K562 (cell line): Measurements from ENCODE around the gene TMSB4X. TPM values are rescaled to one million over a fixed set of nuclear protein-coding genes. Genes with fewer than 3 reads are reported as not detected.

Experiments used
- ARID1B ChIP-seq: fragments of 450-650 bp; IDR thresholded peaks from 2 replicates; pipeline ENCODE4 v1.6.1; 2016; ENCODE audit warnings: antibody characterized with exemption, mild to moderate bottlenecking, inconsistent platforms
- ARID2 ChIP-seq: fragments of 450-650 bp; IDR thresholded peaks from 2 replicates; pipeline ENCODE4 v1.6.1; 2017; ENCODE audit warnings: antibody characterized with exemption, mild to moderate bottlenecking
- DEAF1 ChIP-seq: fragments of 450-650 bp; formaldehyde crosslinking; IDR thresholded peaks from 2 replicates; pipeline ENCODE4 v1.4.0; 2020; ENCODE audit warnings: mild to moderate bottlenecking, moderate library complexity
- E2F8 ChIP-seq: fragments of 450-650 bp; IDR thresholded peaks from 2 replicates; pipeline ENCODE4 v1.7.1; 2018; ENCODE audit warnings: mild to moderate bottlenecking, low read depth; ENCODE audit not compliant: partially characterized antibody
- ELF1 ChIP-seq: fragments of 200-800 bp; sonication (Bioruptor generic); IDR thresholded peaks from 2 replicates; pipeline ENCODE4 v1.6.1; 2016; ENCODE audit warnings: missing genetic modification characterization, missing compliant biosample characterization
- MAX ChIP-seq: sonication (generic); formaldehyde crosslinking; IDR thresholded peaks from 2 replicates; pipeline ENCODE4 v1.9.0; 2022; ENCODE audit warnings: mild to moderate bottlenecking, missing genetic modification reagents
- MCM2 ChIP-seq: fragments of 450-650 bp; IDR thresholded peaks from 2 replicates; pipeline ENCODE4 v1.6.1; 2017; ENCODE audit warnings: low read depth, mild to moderate bottlenecking
- MTA3 ChIP-seq: fragments of 450-650 bp; formaldehyde crosslinking; IDR thresholded peaks from 2 replicates; pipeline ENCODE4 v1.6.1; 2017; ENCODE audit warnings: mild to moderate bottlenecking, borderline replicate concordance
- NR2C1 ChIP-seq, 2 experiments: fragments of 450-650 bp; IDR thresholded peaks; 2 replicates each; pipeline ENCODE4 v1.6.1; 2017; ENCODE audit warnings: mild to moderate bottlenecking in 2 of 2, antibody characterized with exemption in 1 of 2, inconsistent platforms in 1 of 2, missing compliant biosample characterization in 1 of 2, missing genetic modification characterization in 1 of 2
- POLR2H ChIP-seq: IDR thresholded peaks from 2 replicates; pipeline ENCODE4 v1.6.1; 2016; ENCODE audit warnings: missing genetic modification characterization, low read depth, mild to moderate bottlenecking, control low read depth, missing compliant biosample characterization, moderate library complexity
- PRDM10 ChIP-seq: fragments of 450-650 bp; IDR thresholded peaks from 2 replicates; pipeline ENCODE4 v1.6.1; 2018; ENCODE audit not compliant: partially characterized antibody
- TFAP4 ChIP-seq: sonication (generic); formaldehyde crosslinking; IDR thresholded peaks from 2 replicates; pipeline ENCODE4 v1.8.0; 2022; ENCODE audit warnings: missing genetic modification reagents, mild to moderate bottlenecking, moderate library complexity, borderline replicate concordance
- ZNF696 ChIP-seq: fragments of 250-450 bp; sonication (Bioruptor Pico); conservative IDR thresholded peaks from 2 replicates; pipeline ENCODE4 v1.4.0; 2020; ENCODE audit warnings: mild to moderate bottlenecking, moderate library complexity
- polyA plus RNA-seq, 8 experiments: library from polyadenylated mRNA; depleted of rRNA in 4 of 8; stranded (reverse) in 5 of 8; unstranded in 3 of 8; fragments of >200 nt; fragmentation: Nextera tagmentation in 2 of 8; fragmentation: Illumina TruSeq in 1 of 8; extraction: Ambion mirVana in 2 of 8; extraction: Trizol in 1 of 8; gene quantifications; 2 replicates each; pipeline versions ENCODE4 v1.2.1 to v1.2.3, GENCODE V29; 2011 to 2014; ENCODE audit warnings: inconsistent platforms in 1 of 8, missing spikeins in 1 of 8
- total RNA-seq, 7 experiments: library from RNA; depleted of rRNA in 6 of 7; stranded (reverse); fragments of >200 nt in 6 of 7; fragmentation: Illumina TruSeq in 2 of 7; extraction: Trizol in 2 of 7; gene quantifications; 2 replicates each; pipeline versions ENCODE4 v1.2.1 to v1.2.3, GENCODE V29; 2011 to 2021; ENCODE audit warnings: low replicate concordance in 1 of 7

TMSB4X gene
- total and polyA plus RNA-seq, 9 of the 15 experiments (the other 6 are each of a cell fraction or from before 2014, with no cell fraction given), result 1,035 to 2,035 (median 1,529) TPM

GRCh38 chrX:12975991-12976558, 1.2 kb downstream of the TMSB4X start (continued):
- peak; percentile 16; the same call in 1 of the 2 replicates for TF ChIP-seq MTA3
- 0 out of 2 replicates have a peak, but pooled peaks have one; percentile 13 for TF ChIP-seq DEAF1 (CRISPR knock-in tag)
- no peak for TF ChIP-seq ZNF696 (CRISPR knock-in tag)
- no peak for TF ChIP-seq NR2C1 (IDR thresholded peaks at IDR 0.05)
- TF ChIP-seq NR2C1 (tag; IDR thresholded peaks at IDR 0.05), result 0 out of 2 replicates have a peak, but pooled peaks have one; percentile 26
- no peak for TF ChIP-seq MAX (CRISPR knock-in tag)
- peak; percentile 18; the same call in 1 of the 2 replicates for TF ChIP-seq ARID1B
- no peak for TF ChIP-seq MCM2
- TF ChIP-seq PRDM10, result peak; percentile 96
- TF ChIP-seq POLR2H, result no peak; the same call in 1 of the 2 replicates
- peak; percentile 28; the same call in 1 of the 2 replicates for TF ChIP-seq TFAP4
- 0 out of 2 replicates have a peak, but pooled peaks have one; percentile 24 for TF ChIP-seq ELF1
- peak; percentile 40 for TF ChIP-seq E2F8
- TF ChIP-seq ARID2, result no peak
